ENCODE measurements around the gene LCN15. TPM values are rescaled to one million over a fixed set of nuclear protein-coding genes. Genes with fewer than 3 reads are reported as not detected.

The LCN15 gene
- polyA plus RNA-seq, 1 donor = 14.0 TPM

- Histone ChIP-seq H3K36me3 (ENCODE audit: control insufficient read depth, insufficient read depth, low read length) (no peaks in the 10 kb centered on the region), H3K4me3 (ENCODE audit: low read length) (no peak overlapping the region), H3K9me3 (ENCODE audit: control insufficient read depth, low read depth, low read length) (peaks cover 20% of the 10 kb centered on the region), H3K4me1 (ENCODE audit: control insufficient read depth, insufficient read depth, low read length) (peaks cover 30% of the 10 kb centered on the region), H3K27ac (ENCODE audit: low read length) (no peak overlapping the region), H3K27me3 (ENCODE audit: control insufficient read depth, insufficient read depth, low read length) (peaks cover 24% of the 10 kb centered on the region)
- WGBS (ENCODE audit: insufficient coverage, low lambda C conversion rate) = no CpG with 5 or more reads among the region's 16 CpGs
- no peak for DNase-seq
Measured at GRCh38 chr9:136740491-136740890, 23.8 kb downstream of the LCN15 start.

- no peak for DNase-seq
- WGBS (ENCODE audit: insufficient coverage, low lambda C conversion rate) = no CpG with 5 or more reads among the region's 11 CpGs
- no peak overlapping the region for H3K27ac ChIP-seq (ENCODE audit: low read length)
- H3K36me3 ChIP-seq (ENCODE audit: control insufficient read depth, insufficient read depth, low read length) = no peaks in the 10 kb centered on the region
- H3K4me3 ChIP-seq (ENCODE audit: low read length) = no peak overlapping the region
- peaks cover 30% of the 10 kb centered on the region for H3K4me1 ChIP-seq (ENCODE audit: control insufficient read depth, insufficient read depth, low read length)
- peaks cover 24% of the 10 kb centered on the region for H3K27me3 ChIP-seq (ENCODE audit: control insufficient read depth, insufficient read depth, low read length)
- H3K9me3 ChIP-seq (ENCODE audit: control insufficient read depth, low read depth, low read length) = peaks cover 20% of the 10 kb centered on the region
Measured at GRCh38 chr9:136740069-136740468, 24.2 kb downstream of the LCN15 start.

- peaks cover 30% of the 10 kb centered on the region for H3K4me1 ChIP-seq (ENCODE audit: control insufficient read depth, insufficient read depth, low read length)
- H3K4me3 ChIP-seq (ENCODE audit: low read length) = no peak overlapping the region
- H3K27me3 ChIP-seq (ENCODE audit: control insufficient read depth, insufficient read depth, low read length) = peaks cover 24% of the 10 kb centered on the region
- no peaks in the 10 kb centered on the region for H3K36me3 ChIP-seq (ENCODE audit: control insufficient read depth, insufficient read depth, low read length)
- H3K27ac ChIP-seq (ENCODE audit: low read length) = no peak overlapping the region
- peaks cover 20% of the 10 kb centered on the region for H3K9me3 ChIP-seq (ENCODE audit: control insufficient read depth, low read depth, low read length)
- no peak for DNase-seq
- no CpG with 5 or more reads among the region's 23 CpGs for WGBS (ENCODE audit: insufficient coverage, low lambda C conversion rate)
Measured at GRCh38 chr9:136739509-136739908, 24.8 kb downstream of the LCN15 start.

- no peak overlapping the region for H3K27ac ChIP-seq (ENCODE audit: low read length)
- H3K4me1 ChIP-seq (ENCODE audit: control insufficient read depth, insufficient read depth, low read length) = peaks cover 30% of the 10 kb centered on the region
- H3K4me3 ChIP-seq (ENCODE audit: low read length) = no peak overlapping the region
- no CpG with 5 or more reads among the region's 20 CpGs for WGBS (ENCODE audit: insufficient coverage, low lambda C conversion rate)
- DNase-seq = no peak
- H3K27me3 ChIP-seq (ENCODE audit: control insufficient read depth, insufficient read depth, low read length) = peaks cover 24% of the 10 kb centered on the region
- peaks cover 20% of the 10 kb centered on the region for H3K9me3 ChIP-seq (ENCODE audit: control insufficient read depth, low read depth, low read length)
- no peaks in the 10 kb centered on the region for H3K36me3 ChIP-seq (ENCODE audit: control insufficient read depth, insufficient read depth, low read length)
Measured at GRCh38 chr9:136738960-136739359, 25.4 kb downstream of the LCN15 start.

GRCh38 chr9:136735812-136736480 is 28.4 kb downstream of the LCN15 start:
- 73% methylated on average over 4 of the region's 21 CpGs for WGBS (ENCODE audit: insufficient coverage, low lambda C conversion rate)
- DNase-seq = no peak
- H3K4me1 ChIP-seq (ENCODE audit: control insufficient read depth, insufficient read depth, low read length) = peaks cover 7% of the 10 kb centered on the region

GRCh38 chr9:136734837-136735496 is 29.4 kb downstream of the LCN15 start:
- Histone ChIP-seq H3K27me3 (ENCODE audit: control insufficient read depth, insufficient read depth, low read length) (peaks cover under 1% of the 10 kb centered on the region), H3K9me3 (ENCODE audit: control insufficient read depth, low read depth, low read length) (peaks cover 10% of the 10 kb centered on the region), H3K4me3 (ENCODE audit: low read length) (no peak overlapping the region), H3K27ac (ENCODE audit: low read length) (no peak overlapping the region), H3K4me1 (ENCODE audit: control insufficient read depth, insufficient read depth, low read length) (no peaks in the 10 kb centered on the region), H3K36me3 (ENCODE audit: control insufficient read depth, insufficient read depth, low read length) (no peaks in the 10 kb centered on the region)
- no peak for DNase-seq
- WGBS (ENCODE audit: insufficient coverage, low lambda C conversion rate) = 100% methylated on average over 1 of the region's 12 CpGs

More at GRCh38 chr9:136735812-136736480, 28.4 kb downstream of the LCN15 start:
- Histone ChIP-seq H3K4me3 (ENCODE audit: low read length) (no peak overlapping the region), H3K27me3 (ENCODE audit: control insufficient read depth, insufficient read depth, low read length) (peaks cover 4% of the 10 kb centered on the region), H3K36me3 (ENCODE audit: control insufficient read depth, insufficient read depth, low read length) (no peaks in the 10 kb centered on the region), H3K27ac (ENCODE audit: low read length) (no peak overlapping the region), H3K9me3 (ENCODE audit: control insufficient read depth, low read depth, low read length) (peaks cover 17% of the 10 kb centered on the region)

- no peak for DNase-seq
- H3K4me3 ChIP-seq (ENCODE audit: low read length) = no peak overlapping the region
- no CpG with 5 or more reads among the region's 12 CpGs for WGBS (ENCODE audit: insufficient coverage, low lambda C conversion rate)
- H3K9me3 ChIP-seq (ENCODE audit: control insufficient read depth, low read depth, low read length) = no peaks in the 10 kb centered on the region
- no peak overlapping the region for H3K27ac ChIP-seq (ENCODE audit: low read length)
- no peaks in the 10 kb centered on the region for H3K36me3 ChIP-seq (ENCODE audit: control insufficient read depth, insufficient read depth, low read length)
- H3K27me3 ChIP-seq (ENCODE audit: control insufficient read depth, insufficient read depth, low read length) = no peaks in the 10 kb centered on the region
- H3K4me1 ChIP-seq (ENCODE audit: control insufficient read depth, insufficient read depth, low read length) = no peaks in the 10 kb centered on the region
Measured at GRCh38 chr9:136733611-136734010, 30.7 kb downstream of the LCN15 start.

GRCh38 chr9:136732444-136733178 is 31.7 kb downstream of the LCN15 start:
- Histone ChIP-seq H3K36me3 (ENCODE audit: control insufficient read depth, insufficient read depth, low read length) (no peaks in the 10 kb centered on the region), H3K27me3 (ENCODE audit: control insufficient read depth, insufficient read depth, low read length) (no peaks in the 10 kb centered on the region), H3K4me1 (ENCODE audit: control insufficient read depth, insufficient read depth, low read length) (no peaks in the 10 kb centered on the region), H3K27ac (ENCODE audit: low read length) (no peak overlapping the region), H3K9me3 (ENCODE audit: control insufficient read depth, low read depth, low read length) (no peaks in the 10 kb centered on the region), H3K4me3 (ENCODE audit: low read length) (no peak overlapping the region)
- no peak for DNase-seq
- WGBS (ENCODE audit: insufficient coverage, low lambda C conversion rate) = 30% methylated on average over 2 of the region's 16 CpGs

GRCh38 chr9:136729926-136730325 is 34.4 kb downstream of the LCN15 start:
- Histone ChIP-seq H3K27me3 (ENCODE audit: control insufficient read depth, insufficient read depth, low read length) (no peaks in the 10 kb centered on the region), H3K4me3 (ENCODE audit: low read length) (no peak overlapping the region), H3K9me3 (ENCODE audit: control insufficient read depth, low read depth, low read length) (no peaks in the 10 kb centered on the region), H3K4me1 (ENCODE audit: control insufficient read depth, insufficient read depth, low read length) (peaks cover 13% of the 10 kb centered on the region), H3K36me3 (ENCODE audit: control insufficient read depth, insufficient read depth, low read length) (peaks cover 17% of the 10 kb centered on the region), H3K27ac (ENCODE audit: low read length) (no peak overlapping the region)
- DNase-seq = no peak
- no CpG with 5 or more reads among the region's 8 CpGs for WGBS (ENCODE audit: insufficient coverage, low lambda C conversion rate)

GRCh38 chr9:136729144-136729543 is 35.2 kb downstream of the LCN15 start:
- Histone ChIP-seq H3K4me1 (ENCODE audit: control insufficient read depth, insufficient read depth, low read length) (peaks cover 13% of the 10 kb centered on the region), H3K27ac (ENCODE audit: low read length) (no peak overlapping the region), H3K9me3 (ENCODE audit: control insufficient read depth, low read depth, low read length) (no peaks in the 10 kb centered on the region), H3K4me3 (ENCODE audit: low read length) (no peak overlapping the region), H3K36me3 (ENCODE audit: control insufficient read depth, insufficient read depth, low read length) (peaks cover 25% of the 10 kb centered on the region), H3K27me3 (ENCODE audit: control insufficient read depth, insufficient read depth, low read length) (no peaks in the 10 kb centered on the region)
- WGBS (ENCODE audit: insufficient coverage, low lambda C conversion rate) = no CpG with 5 or more reads among the region's 7 CpGs
- DNase-seq = no peak

All from large intestine (tissue), 3 donors.